Measurements from ENCODE around the gene YAP1. TPM values are rescaled to one million over a fixed set of nuclear protein-coding genes. Genes with fewer than 3 reads are reported as not detected.

YAP1 gene
- total RNA-seq, 4 donors from 2014 or later: 168 to 230 (median 194) TPM

GRCh38 chr11:102171101-102171500 lies 60.9 kb downstream of the YAP1 start:
- H3K36me3 ChIP-seq: no peaks in the 10 kb centered on the region
- no peak overlapping the region for H3K4me3 ChIP-seq
- peak overlapping the region; percentile 80 to 83 for H3K27ac ChIP-seq
- peaks cover 0 to 10% of the 10 kb centered on the region in 2 donors for H3K4me1 ChIP-seq
- intact Hi-C loops (cut with DNase I; ENCODE audit: low total_unique reads): no loop called here
- TF ChIP-seq POLR2A (IDR thresholded peaks at IDR 0.05) (no peak), CTCF (IDR thresholded peaks at IDR 0.05) (no peak)
- no peaks in the 10 kb centered on the region for H3K27me3 ChIP-seq
- no peak for DNase-seq
- H3K9me3 ChIP-seq: no peaks in the 10 kb centered on the region

GRCh38 chr11:102172127-102172848 lies 62.0 kb downstream of the YAP1 start:
- TF ChIP-seq CTCF (IDR thresholded peaks at IDR 0.05): no peak
- no peak for TF ChIP-seq POLR2A (IDR thresholded peaks at IDR 0.05)
- Histone ChIP-seq H3K27me3 (no peaks in the 10 kb centered on the region), H3K4me1 (peaks cover 0 to 10% of the 10 kb centered on the region in 2 donors), H3K4me3 (no peak overlapping the region), H3K27ac (peak overlapping the region; percentile 80 to 83), H3K36me3 (no peaks in the 10 kb centered on the region), H3K9me3 (no peaks in the 10 kb centered on the region)
- intact Hi-C loops (cut with DNase I; ENCODE audit: low total_unique reads): no loop called here
- DNase-seq: no peak

- H3K4me1 ChIP-seq: no peaks in the 10 kb centered on the region
- intact Hi-C loops (cut with DNase I; ENCODE audit: low total_unique reads): no loop called here
- H3K36me3 ChIP-seq: no peaks in the 10 kb centered on the region
- H3K27me3 ChIP-seq: no peaks in the 10 kb centered on the region
- no peak for DNase-seq
- H3K4me3 ChIP-seq: no peak overlapping the region
- no peak for TF ChIP-seq POLR2A (IDR thresholded peaks at IDR 0.05)
- no peak for TF ChIP-seq CTCF (IDR thresholded peaks at IDR 0.05)
- H3K27ac ChIP-seq: peak overlapping the region; percentile 82 to 87
- no peaks in the 10 kb centered on the region for H3K9me3 ChIP-seq
These were observed 66.9 kb downstream of the YAP1 start for GRCh38 chr11:102177126-102177525.

- DNase-seq: no peak
- Histone ChIP-seq H3K4me3 (no peak overlapping the region), H3K27ac (peak overlapping the region; percentile 82 to 87), H3K36me3 (no peaks in the 10 kb centered on the region), H3K4me1 (no peaks in the 10 kb centered on the region), H3K9me3 (no peaks in the 10 kb centered on the region), H3K27me3 (no peaks in the 10 kb centered on the region)
- intact Hi-C loops (cut with DNase I; ENCODE audit: low total_unique reads): no loop called here
- TF ChIP-seq CTCF (IDR thresholded peaks at IDR 0.05) (no peak), POLR2A (IDR thresholded peaks at IDR 0.05) (no peak)
These were observed 67.9 kb downstream of the YAP1 start for GRCh38 chr11:102177974-102178631.

- Histone ChIP-seq H3K36me3 (no peaks in the 10 kb centered on the region), H3K27ac (peak overlapping the region; percentile 82 to 87), H3K27me3 (no peaks in the 10 kb centered on the region), H3K9me3 (no peaks in the 10 kb centered on the region), H3K4me3 (no peak overlapping the region), H3K4me1 (no peaks in the 10 kb centered on the region)
- intact Hi-C loops (cut with DNase I; ENCODE audit: low total_unique reads): no loop called here
- no peak for TF ChIP-seq POLR2A (IDR thresholded peaks at IDR 0.05)
- no peak for TF ChIP-seq CTCF (IDR thresholded peaks at IDR 0.05)
- DNase-seq: no peak
These were observed 69.1 kb downstream of the YAP1 start for GRCh38 chr11:102179371-102179770.

Measured in uterus (tissue), 4 donors.